Aorta (tissue), 5 donors: ENCODE measurements around the gene JPH2. TPM values are rescaled to one million over a fixed set of nuclear protein-coding genes. Genes with fewer than 3 reads are reported as not detected.

ENCODE experiments used
- ATAC-seq: fragments of 200-7000 bp; cut with Tn5 transposase; one replicate; pipeline ENCODE4 v1.9.1; 2022; ENCODE audit warnings: moderate library complexity; ENCODE audit not compliant: low FRiP score
- DNase-seq, 2 donors: peaks; one replicate each; pipeline ENCODE4 v3.0.0-alpha.2; 2020
- H3K27ac ChIP-seq, 2 donors: one replicate each; pipeline ENCODE4 v1.5.1; 2013; ENCODE audit warnings: low read length in 2 of 2, mild to moderate bottlenecking in 2 of 2, moderate library complexity in 2 of 2, control low read depth in 1 of 2, inconsistent platforms in 1 of 2, low read depth in 1 of 2
- H3K27me3 ChIP-seq, 2 donors: one replicate each; pipeline ENCODE4 v1.6.1; 2013; ENCODE audit warnings: control low read depth in 1 of 2, low read length in 1 of 2, mild to moderate bottlenecking in 1 of 2, moderate library complexity in 1 of 2; ENCODE audit not compliant: insufficient read depth in 2 of 2, control insufficient read depth in 1 of 2
- H3K36me3 ChIP-seq, 2 donors: one replicate each; pipeline ENCODE4 v1.6.1; 2013; ENCODE audit warnings: control low read depth in 1 of 2, low read length in 1 of 2, mild to moderate bottlenecking in 1 of 2; ENCODE audit not compliant: insufficient read depth in 2 of 2, control insufficient read depth in 1 of 2
- H3K4me1 ChIP-seq, 2 donors: one replicate each; pipeline ENCODE4 v1.6.1; 2013; ENCODE audit warnings: low read length in 2 of 2, control low read depth in 1 of 2, mild to moderate bottlenecking in 1 of 2, moderate library complexity in 1 of 2; ENCODE audit not compliant: insufficient read depth in 2 of 2, control insufficient read depth in 1 of 2
- H3K4me3 ChIP-seq, 2 donors: one replicate each; pipeline ENCODE4 v1.5.1; 2013; ENCODE audit warnings: low read length in 2 of 2, control low read depth in 1 of 2, mild to moderate bottlenecking in 1 of 2
- H3K9me3 ChIP-seq: one replicate; pipeline ENCODE4 v1.6.1; 2013; ENCODE audit warnings: mild to moderate bottlenecking, low read length; ENCODE audit not compliant: control insufficient read depth
- WGBS, 2 donors: extraction: QIAGEN DNeasy Blood & Tissue Kit; methylation state at CpG; one replicate each; pipeline ENCODE4 v1.1.7; 2013; 5-methylcytosine and 5-hydroxymethylcytosine counted together
- intact Hi-C, 2 donors: fragments of 100-400 bp; cut with DNase I; formaldehyde crosslinking; loops; one replicate each; pipeline versions ENCODE4 v1.14.2 to v1.15.0; 2022
- polyA plus RNA-seq, 2 donors: library from polyadenylated mRNA; stranded (reverse); fragments of 200-250 nt; gene quantifications; one replicate each; pipeline ENCODE4 v1.2.3, GENCODE V29; 2013
- total RNA-seq, 2 donors: library from RNA; stranded (reverse); fragmentation: NEBNext Ultra II Directional; extraction: Animal tissue kit (Norgen Biotek cat#: 25700); gene quantifications; one replicate each; pipeline ENCODE4 v1.2.1, GENCODE V29; 2021
- donor health status: healthy with polysubstance abuse.
- donor health status: Bipolar disorder and iron deficiency.
- donor health status: DM: no; HTN: no; CAD: no.
- donor health status: DM: no; HTN: no; CAD: no.
- donor health status: DM: yes; HTN: yes; CAD: no.

Gene JPH2
- total and polyA plus RNA-seq, 4 donors, result 12.8 to 140 (median 41.4) TPM

DNA sequence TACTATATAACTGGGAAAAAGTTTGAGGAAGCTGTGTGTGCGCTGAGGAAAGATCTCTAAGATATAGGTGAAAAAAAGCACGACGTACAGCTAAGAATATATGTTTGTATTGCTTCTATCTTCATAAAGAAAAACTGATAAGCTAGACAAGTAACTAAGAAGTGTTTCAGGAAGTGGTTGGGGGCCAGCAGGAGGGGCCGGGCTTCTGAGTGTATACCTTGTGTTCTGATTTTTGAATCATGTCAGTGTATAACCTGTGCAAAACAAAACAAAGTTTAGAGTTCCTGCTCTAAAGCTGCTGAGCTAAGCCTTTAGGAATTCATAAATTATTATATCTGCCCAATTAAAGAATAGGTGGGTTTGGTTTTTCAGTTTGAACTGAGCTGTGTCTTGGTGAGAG, 31.5 kb upstream of the JPH2 start:
- no peak for ATAC-seq
- Histone ChIP-seq H3K9me3 (no peaks in the 10 kb centered on the region), H3K27me3 (no peaks in the 10 kb centered on the region), H3K4me3 (no peak overlapping the region), H3K27ac (no peak overlapping the region), H3K36me3 (no peaks in the 10 kb centered on the region), H3K4me1 (no peaks in the 10 kb centered on the region)
- WGBS, 2 donors, result 70 to 78% methylated on average over 4 of the region's 4 CpGs
- intact Hi-C loops, result loop anchor here (5.0 to 10.0 kb wide), 3 partner anchors 169 to 526 kb away; partner anchors contain the start of gene KCNK15 (in 1 of the 2)
- no peak for DNase-seq

DNA sequence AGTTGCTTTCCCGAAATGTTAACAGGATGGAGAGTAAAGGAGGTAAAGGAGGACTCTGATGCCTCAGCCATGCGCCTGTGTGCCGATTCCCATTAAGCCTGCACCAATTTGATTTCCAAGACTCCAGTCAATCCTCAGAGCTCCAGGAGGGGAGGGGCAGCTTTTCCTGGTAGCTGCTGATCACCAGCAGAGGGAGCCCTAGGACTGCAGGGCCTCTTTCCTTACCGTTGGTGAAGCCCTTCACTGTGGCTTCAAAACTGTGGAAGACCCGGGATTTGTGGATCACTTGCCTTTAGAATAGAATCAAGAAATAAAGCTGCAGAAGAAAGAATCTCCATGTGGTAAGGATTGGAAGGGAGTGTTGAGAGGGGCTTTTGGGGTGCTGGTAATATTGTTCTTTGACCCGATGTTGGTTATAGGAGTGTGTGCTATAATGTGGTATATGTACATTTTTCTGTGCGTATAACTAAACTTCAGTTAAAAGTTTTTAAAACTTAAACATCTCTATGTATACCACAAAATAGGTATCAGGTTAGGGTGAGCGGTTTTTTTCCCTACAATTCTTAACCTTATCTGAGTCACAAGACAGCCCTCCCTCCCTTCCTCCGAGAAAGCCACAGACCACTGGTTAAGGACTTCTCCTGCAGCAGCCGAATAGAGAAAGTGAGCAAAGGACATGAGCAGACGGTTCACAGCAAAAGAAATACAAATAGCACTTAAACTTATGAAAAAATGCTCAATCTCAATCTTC, 30.5 kb upstream of the JPH2 start:
- no peaks in the 10 kb centered on the region for H3K27me3 ChIP-seq
- no peak for ATAC-seq
- H3K4me3 ChIP-seq, result no peak overlapping the region
- intact Hi-C loops, result loop anchor here (2.0 to 10.0 kb wide), 4 partner anchors 93 to 527 kb away; partner anchors contain the start of genes FITM2 (in 1 of the 2) and KCNK15 (in 1 of the 2)
- no peaks in the 10 kb centered on the region for H3K9me3 ChIP-seq
- no peaks in the 10 kb centered on the region for H3K36me3 ChIP-seq
- no peaks in the 10 kb centered on the region for H3K4me1 ChIP-seq
- peak in 1 of 2 donors; percentile 72 for DNase-seq
- no peak overlapping the region for H3K27ac ChIP-seq
- 61 to 65% methylated on average over 11 of the region's 11 CpGs for WGBS, 2 donors

DNA sequence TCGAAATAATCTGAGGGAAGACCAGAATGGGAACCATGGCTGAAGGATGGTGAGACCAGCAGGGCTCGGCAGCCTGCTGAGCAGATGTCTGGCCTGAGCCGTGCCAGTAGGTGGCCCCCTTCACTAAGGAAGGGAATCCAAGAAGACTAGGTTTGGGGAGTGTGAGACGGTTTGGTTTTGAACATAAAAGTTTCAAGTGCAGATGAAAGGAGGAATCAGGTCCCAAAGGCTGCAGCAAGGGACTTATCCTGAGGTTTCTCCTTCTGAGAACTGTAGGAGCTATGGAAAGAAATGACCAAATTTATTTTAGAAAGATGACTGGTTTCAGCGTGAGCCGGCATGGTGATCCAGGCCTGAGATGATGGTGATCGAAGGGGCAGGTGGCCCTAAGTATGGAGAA, 28.1 kb upstream of the JPH2 start:
- DNase-seq, result peak; percentile 83 to 86
- H3K27me3 ChIP-seq, result no peaks in the 10 kb centered on the region
- intact Hi-C loops, result loop anchor here (1.0 to 10.0 kb wide), 4 partner anchors 96 to 530 kb away; partner anchors contain the start of genes FITM2 (in 1 of the 2) and KCNK15 (in 1 of the 2)
- H3K4me3 ChIP-seq, result no peak overlapping the region
- no peaks in the 10 kb centered on the region for H3K36me3 ChIP-seq
- H3K9me3 ChIP-seq, result no peaks in the 10 kb centered on the region
- 48 to 52% methylated on average over 7 of the region's 7 CpGs for WGBS, 2 donors
- H3K27ac ChIP-seq, result no peak overlapping the region
- ATAC-seq, result no peak
- H3K4me1 ChIP-seq, result no peaks in the 10 kb centered on the region

DNA sequence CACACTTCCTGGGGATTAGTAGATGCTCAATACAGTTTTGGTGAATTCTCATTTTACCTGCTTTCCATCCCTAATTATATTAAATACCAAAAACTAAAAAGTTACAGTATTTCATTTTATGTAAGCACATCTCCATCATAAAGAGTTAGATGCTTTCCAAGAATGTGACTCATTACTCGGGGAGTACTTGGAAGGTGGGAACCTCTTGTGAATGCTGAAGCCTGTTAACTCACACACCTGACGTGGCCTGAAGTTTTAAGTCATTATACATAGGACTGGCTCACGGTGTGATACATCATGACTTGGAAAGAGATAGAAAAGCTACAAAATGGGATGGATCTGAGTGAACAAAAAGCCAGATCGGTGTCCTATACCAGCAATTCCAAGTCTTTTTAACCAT, 25.8 kb upstream of the JPH2 start:
- no peak for ATAC-seq
- WGBS, 2 donors, result 74 to 79% methylated on average over 4 of the region's 4 CpGs
- Histone ChIP-seq H3K27me3 (no peaks in the 10 kb centered on the region), H3K4me3 (no peak overlapping the region), H3K9me3 (no peaks in the 10 kb centered on the region), H3K4me1 (peaks cover 0 to 7% of the 10 kb centered on the region in 2 donors), H3K27ac (no peak overlapping the region), H3K36me3 (no peaks in the 10 kb centered on the region)
- intact Hi-C loops, result loop anchor here (5.0 to 10.0 kb wide), 3 partner anchors 400 to 532 kb away; partner anchors contain the start of gene KCNK15 (in 1 of the 2)
- DNase-seq, result no peak

DNA sequence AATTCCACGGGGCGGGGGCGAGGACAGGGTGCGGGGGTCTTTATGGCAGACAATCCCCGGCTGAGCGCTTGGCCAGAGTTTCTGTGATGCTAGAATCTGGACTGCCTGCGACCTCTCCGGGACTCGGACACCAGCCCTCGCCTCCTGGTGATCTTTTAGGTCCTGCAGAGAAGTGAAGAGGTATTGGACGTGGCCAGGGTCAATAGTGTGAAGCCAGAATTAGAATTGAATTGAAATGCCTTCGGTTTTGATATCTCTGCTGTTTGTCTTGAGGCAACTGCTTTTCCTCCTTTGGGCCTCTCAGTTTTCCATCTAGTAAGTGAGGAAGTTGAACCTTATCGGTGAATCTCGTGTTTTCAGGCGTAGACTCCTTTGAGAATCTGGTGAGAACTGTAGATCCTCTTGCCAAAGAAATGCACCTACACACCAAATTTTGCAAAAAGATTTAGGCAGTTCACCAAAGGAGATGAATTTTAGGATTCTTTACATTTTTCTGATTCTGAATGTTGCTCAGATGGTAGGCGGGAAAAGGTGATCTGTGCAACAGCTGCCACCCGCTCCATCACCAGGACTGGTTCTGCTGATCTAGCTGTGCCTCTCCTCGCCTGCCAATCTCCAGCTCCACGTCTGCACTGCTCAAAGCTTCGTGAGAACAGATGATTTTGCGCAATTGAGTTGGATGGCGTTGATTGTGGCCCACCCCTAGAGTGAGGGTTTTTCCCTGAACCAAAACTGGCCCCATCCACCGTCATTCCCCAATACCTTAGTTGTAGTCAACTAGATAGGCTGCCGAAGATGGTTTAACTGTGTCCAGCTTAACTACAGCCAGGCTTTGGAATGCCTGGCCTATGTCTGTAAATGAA, 24.4 kb upstream of the JPH2 start:
- intact Hi-C loops, result loop anchor here (5.0 to 10.0 kb wide), 3 partner anchors 401 to 533 kb away; partner anchors contain the start of gene KCNK15 (in 1 of the 2)
- peak in 1 of 2 donors; percentile 52 for DNase-seq
- ATAC-seq, result no peak

DNA sequence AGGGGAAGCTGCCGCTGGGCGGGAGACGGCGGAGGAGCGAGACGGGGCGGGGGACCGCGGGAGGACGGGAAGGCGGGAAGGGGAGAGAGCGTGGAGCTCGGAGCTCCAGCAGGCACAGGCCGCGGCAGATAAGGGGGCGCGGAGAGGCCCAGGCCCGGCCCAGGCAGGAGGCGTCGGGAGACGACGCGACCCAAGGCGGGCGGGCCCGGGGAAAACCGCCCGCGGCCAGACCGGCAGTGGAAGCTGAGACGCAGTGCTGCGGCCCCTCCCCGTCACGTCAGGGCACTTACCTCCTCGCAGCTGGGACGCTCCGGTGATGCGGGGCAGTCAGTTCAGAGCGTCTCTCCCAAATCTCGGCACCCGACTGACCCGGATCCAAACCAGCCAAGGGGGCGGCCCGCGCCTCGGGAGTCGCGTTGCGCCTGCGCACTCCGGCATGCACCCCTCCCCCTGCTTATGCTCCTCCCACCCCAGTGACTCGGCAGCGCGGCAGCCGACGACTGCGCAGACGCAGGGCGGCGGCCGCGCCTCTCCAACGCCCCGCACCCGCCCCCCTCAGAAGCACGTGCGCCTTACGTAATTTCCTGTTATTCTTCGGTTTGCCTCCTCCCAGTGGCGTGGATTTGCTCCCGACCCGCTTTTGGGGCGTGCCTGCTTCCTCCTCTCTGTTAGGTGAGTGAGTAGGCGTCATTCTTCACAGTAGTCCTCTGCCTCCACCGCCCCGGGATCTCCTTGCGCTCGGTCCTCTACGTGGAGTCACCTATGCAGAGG, 23.6 kb upstream of the JPH2 start, which contains the start of gene OSER1:
Gene OSER1 (minus strand): TSS at position 366 of the 771 bp plus-strand sequence. CDS start 3,814 bp downstream, outside the sequence.
- Histone ChIP-seq H3K27me3 (no peaks in the 10 kb centered on the region), H3K9me3 (no peaks in the 10 kb centered on the region), H3K4me3 (peak within 1 kb of the TSS; percentile 79 to 92), H3K27ac (peak within 1 kb of the TSS; percentile 78 to 92), H3K36me3 (no peaks in the 10 kb centered on the region), H3K4me1 (peaks cover 0 to 7% of the 10 kb centered on the region in 2 donors)
- peak; percentile 98 to 99 for DNase-seq
- intact Hi-C loops, result loop anchor here (5.0 to 10.0 kb wide), 3 partner anchors 402 to 534 kb away; partner anchors contain the start of gene KCNK15 (in 1 of the 2)
- peak; percentile 98 for ATAC-seq
- 0% methylated on average over 56 to 79 of the region's 79 CpGs for WGBS, 2 donors

More for the DNA sequence above, 24.4 kb upstream of the JPH2 start:
- no peaks in the 10 kb centered on the region for H3K9me3 ChIP-seq
- 5 to 7% methylated on average over 24 of the region's 24 CpGs for WGBS, 2 donors
- H3K27me3 ChIP-seq, result no peaks in the 10 kb centered on the region
- H3K4me1 ChIP-seq, result peaks cover 0 to 7% of the 10 kb centered on the region in 2 donors
- peak overlapping the region in 1 of 2 donors; percentile 87 for H3K27ac ChIP-seq
- peak overlapping the region; percentile 32 to 79 for H3K4me3 ChIP-seq
- H3K36me3 ChIP-seq, result no peaks in the 10 kb centered on the region

DNA sequence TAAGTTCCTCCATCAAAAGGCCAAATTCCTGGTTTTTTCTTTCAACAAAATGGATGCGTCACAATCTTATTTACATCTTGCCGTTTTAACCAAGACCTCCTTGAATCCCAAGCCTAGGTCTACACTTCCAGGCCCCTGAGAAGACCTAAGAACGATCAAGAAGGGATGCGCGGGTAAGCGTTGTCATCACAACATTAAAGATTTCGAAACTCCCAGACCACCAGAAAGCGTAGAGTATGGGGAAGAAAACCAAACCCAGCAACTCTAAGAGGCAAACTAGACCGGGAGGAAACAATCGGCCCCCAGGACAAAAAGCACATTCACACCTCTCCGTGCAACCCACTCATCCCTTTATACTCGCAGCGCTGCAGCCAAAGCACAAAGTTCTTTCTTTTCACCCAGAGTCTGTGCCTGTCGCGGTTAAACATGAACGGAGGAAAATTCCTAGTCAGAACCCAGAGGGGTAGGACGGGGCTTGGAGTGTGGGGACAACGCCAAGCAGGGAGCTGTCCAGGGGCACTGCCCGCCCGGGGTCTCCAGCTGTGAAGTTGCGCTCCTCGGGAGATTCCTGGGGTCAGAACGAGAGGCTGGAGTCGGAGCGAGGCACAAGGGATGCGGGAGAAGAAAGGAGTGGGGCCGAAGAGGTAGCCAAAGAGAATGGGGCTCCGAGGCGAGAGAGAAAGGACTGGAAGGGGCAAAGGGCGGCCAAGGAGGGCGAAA, 22.9 kb upstream of the JPH2 start:
- H3K9me3 ChIP-seq, result no peaks in the 10 kb centered on the region
- peak overlapping the region; percentile 46 to 92 for H3K4me3 ChIP-seq
- peaks cover 0 to 2% of the 10 kb centered on the region in 2 donors for H3K36me3 ChIP-seq
- intact Hi-C loops, result loop anchor here (5.0 to 10.0 kb wide), 5 partner anchors 402 to 615 kb away; partner anchors contain the start of genes IFT52 (in 1 of the 2) and KCNK15 (in 1 of the 2)
- DNase-seq (no peak), ATAC-seq (peak; percentile 2)
- H3K4me1 ChIP-seq, result peaks cover 0 to 7% of the 10 kb centered on the region in 2 donors
- H3K27ac ChIP-seq, result peak overlapping the region; percentile 78 to 92
- 1% methylated on average over 31 of the region's 31 CpGs for WGBS, 2 donors
- no peaks in the 10 kb centered on the region for H3K27me3 ChIP-seq
